ENCODE results near the gene PLCB2.
A peak's percentile ranks its signal among the peaks of the same experiment; 100 is the strongest.

The PLCB2 gene

GRCh38 chr15:40281057-40281800 lies 26.5 kb downstream of the PLCB2 start:
- Histone ChIP-seq H3K4me3 (peak overlapping the region; percentile 95), H3K27ac (peak overlapping the region; percentile 93), H3K9ac (ENCODE audit: insufficient read length) (peak overlapping the region; percentile 84), H3K9me3 (ENCODE audit: low read depth, low read length) (no peaks in the 10 kb centered on the region), H3K36me3 (ENCODE audit: insufficient read depth, low read length) (peaks cover 7% of the 10 kb centered on the region)
- DNase-seq (ENCODE audit: low read depth, low spot score), result no peak
- TF ChIP-seq POLR2AphosphoS5 (IDR thresholded peaks at IDR 0.05; ENCODE audit: borderline replicate concordance, low read depth, low read length) (no peak; the same call in 1 of the 2 replicates), FOXP2 (optimal IDR thresholded peaks at IDR 0.05; ENCODE audit: control extremely low read depth, extremely low read length, insufficient read depth) (no peak), EZH2 (IDR thresholded peaks at IDR 0.05) (no peak)

GRCh38 chr15:40280260-40281056 lies 27.3 kb downstream of the PLCB2 start:
- no peaks in the 10 kb centered on the region for H3K9me3 ChIP-seq (ENCODE audit: low read depth, low read length)
- peak overlapping the region; percentile 84 for H3K9ac ChIP-seq (ENCODE audit: insufficient read length)
- peak overlapping the region; percentile 93 for H3K27ac ChIP-seq
- H3K4me3 ChIP-seq, result peak overlapping the region; percentile 95
- no peak for TF ChIP-seq FOXP2 (optimal IDR thresholded peaks at IDR 0.05; ENCODE audit: control extremely low read depth, extremely low read length, insufficient read depth)
- TF ChIP-seq POLR2AphosphoS5 (IDR thresholded peaks at IDR 0.05; ENCODE audit: borderline replicate concordance, low read depth, low read length), result peak; percentile 34
- no peak for TF ChIP-seq EZH2 (IDR thresholded peaks at IDR 0.05)
- DNase-seq (ENCODE audit: low read depth, low spot score), result no peak
- peaks cover 7% of the 10 kb centered on the region for H3K36me3 ChIP-seq (ENCODE audit: insufficient read depth, low read length)

- H3K9me3 ChIP-seq (ENCODE audit: low read depth, low read length), result no peaks in the 10 kb centered on the region
- TF ChIP-seq FOXP2 (optimal IDR thresholded peaks at IDR 0.05; ENCODE audit: control extremely low read depth, extremely low read length, insufficient read depth), result no peak
- peak; percentile 26; the same call in 1 of the 2 replicates for TF ChIP-seq POLR2AphosphoS5 (IDR thresholded peaks at IDR 0.05; ENCODE audit: borderline replicate concordance, low read depth, low read length)
- no peak for DNase-seq (ENCODE audit: low read depth, low spot score)
- peaks cover 7% of the 10 kb centered on the region for H3K36me3 ChIP-seq (ENCODE audit: insufficient read depth, low read length)
- H3K27ac ChIP-seq, result peak overlapping the region; percentile 93
- peak overlapping the region; percentile 84 for H3K9ac ChIP-seq (ENCODE audit: insufficient read length)
- peak overlapping the region; percentile 95 for H3K4me3 ChIP-seq
Measured at GRCh38 chr15:40279437-40280141, 28.1 kb downstream of the PLCB2 start.

GRCh38 chr15:40278026-40278425 lies 29.7 kb downstream of the PLCB2 start:
- Histone ChIP-seq H3K27ac (peak overlapping the region; percentile 93), H3K9me3 (ENCODE audit: low read depth, low read length) (no peaks in the 10 kb centered on the region), H3K4me3 (peak overlapping the region; percentile 95), H3K36me3 (ENCODE audit: insufficient read depth, low read length) (peaks cover 7% of the 10 kb centered on the region), H3K9ac (ENCODE audit: insufficient read length) (peak overlapping the region; percentile 84)
- TF ChIP-seq POLR2AphosphoS5 (IDR thresholded peaks at IDR 0.05; ENCODE audit: borderline replicate concordance, low read depth, low read length) (no peak), FOXP2 (optimal IDR thresholded peaks at IDR 0.05; ENCODE audit: control extremely low read depth, extremely low read length, insufficient read depth) (no peak), EZH2 (IDR thresholded peaks at IDR 0.05) (no peak)
- DNase-seq (ENCODE audit: low read depth, low spot score), result no peak

GRCh38 chr15:40277471-40277870 lies 30.3 kb downstream of the PLCB2 start:
- Histone ChIP-seq H3K9me3 (ENCODE audit: low read depth, low read length) (no peaks in the 10 kb centered on the region), H3K9ac (ENCODE audit: insufficient read length) (peak overlapping the region; percentile 31), H3K4me3 (peak overlapping the region; percentile 95), H3K36me3 (ENCODE audit: insufficient read depth, low read length) (peaks cover 7% of the 10 kb centered on the region), H3K27ac (peak overlapping the region; percentile 93)
- no peak for DNase-seq (ENCODE audit: low read depth, low spot score)
- TF ChIP-seq EZH2 (IDR thresholded peaks at IDR 0.05), result no peak
- TF ChIP-seq POLR2AphosphoS5 (IDR thresholded peaks at IDR 0.05; ENCODE audit: borderline replicate concordance, low read depth, low read length), result peak; percentile 9; the same call in 1 of the 2 replicates
- no peak for TF ChIP-seq FOXP2 (optimal IDR thresholded peaks at IDR 0.05; ENCODE audit: control extremely low read depth, extremely low read length, insufficient read depth)

GRCh38 chr15:40276927-40277326 lies 30.8 kb downstream of the PLCB2 start:
- H3K36me3 ChIP-seq (ENCODE audit: insufficient read depth, low read length), result peaks cover 7% of the 10 kb centered on the region
- H3K9me3 ChIP-seq (ENCODE audit: low read depth, low read length), result no peaks in the 10 kb centered on the region
- DNase-seq (ENCODE audit: low read depth, low spot score), result no peak
- TF ChIP-seq POLR2AphosphoS5 (IDR thresholded peaks at IDR 0.05; ENCODE audit: borderline replicate concordance, low read depth, low read length) (no peak), FOXP2 (optimal IDR thresholded peaks at IDR 0.05; ENCODE audit: control extremely low read depth, extremely low read length, insufficient read depth) (no peak), EZH2 (IDR thresholded peaks at IDR 0.05) (no peak)
- peak overlapping the region; percentile 95 for H3K4me3 ChIP-seq
- peak overlapping the region; percentile 93 for H3K27ac ChIP-seq
- H3K9ac ChIP-seq (ENCODE audit: insufficient read length), result peak overlapping the region; percentile 31

GRCh38 chr15:40275954-40276353 lies 31.8 kb downstream of the PLCB2 start:
- no peak overlapping the region for H3K27ac ChIP-seq
- peaks cover 3% of the 10 kb centered on the region for H3K36me3 ChIP-seq (ENCODE audit: insufficient read depth, low read length)
- TF ChIP-seq FOXP2 (optimal IDR thresholded peaks at IDR 0.05; ENCODE audit: control extremely low read depth, extremely low read length, insufficient read depth) (no peak), POLR2AphosphoS5 (IDR thresholded peaks at IDR 0.05; ENCODE audit: borderline replicate concordance, low read depth, low read length) (peak; percentile 18; the same call in 1 of the 2 replicates)
- DNase-seq (ENCODE audit: low read depth, low spot score), result no peak
- H3K4me3 ChIP-seq, result no peak overlapping the region
- no peak overlapping the region for H3K9ac ChIP-seq (ENCODE audit: insufficient read length)
- no peaks in the 10 kb centered on the region for H3K9me3 ChIP-seq (ENCODE audit: low read depth, low read length)

- H3K9ac ChIP-seq (ENCODE audit: insufficient read length), result no peak overlapping the region
- no peaks in the 10 kb centered on the region for H3K9me3 ChIP-seq (ENCODE audit: low read depth, low read length)
- TF ChIP-seq POLR2AphosphoS5 (IDR thresholded peaks at IDR 0.05; ENCODE audit: borderline replicate concordance, low read depth, low read length) (no peak), EZH2 (IDR thresholded peaks at IDR 0.05) (no peak), FOXP2 (optimal IDR thresholded peaks at IDR 0.05; ENCODE audit: control extremely low read depth, extremely low read length, insufficient read depth) (no peak)
- no peaks in the 10 kb centered on the region for H3K36me3 ChIP-seq (ENCODE audit: insufficient read depth, low read length)
- no peak overlapping the region for H3K4me3 ChIP-seq
- H3K27ac ChIP-seq, result no peak overlapping the region
- DNase-seq (ENCODE audit: low read depth, low spot score), result no peak
Measured at GRCh38 chr15:40275523-40275922, 32.2 kb downstream of the PLCB2 start.
